ENCODE measurements around the gene BMP6. TPM values are rescaled to one million over a fixed set of nuclear protein-coding genes. Genes with fewer than 3 reads are reported as not detected.

The BMP6 gene
- total RNA-seq, 1 donor = 0.72 TPM

- H3K36me3 ChIP-seq (ENCODE audit: insufficient read depth, low read length) = peaks cover 34% of the 10 kb centered on the region
- TF ChIP-seq CTCF (IDR thresholded peaks at IDR 0.05; ENCODE audit: extremely low read depth, low read depth, low read length) = no peak
- H3K4me2 ChIP-seq (ENCODE audit: insufficient read depth, low read length) = no peak overlapping the region
- no peaks in the 10 kb centered on the region for H3K27me3 ChIP-seq (ENCODE audit: insufficient read depth, low read length)
- H2AFZ ChIP-seq (ENCODE audit: low read length) = no peak overlapping the region
- no peak overlapping the region for H3K4me3 ChIP-seq (ENCODE audit: insufficient read depth, low read length)
- no peak for DNase-seq (ENCODE audit: insufficient read length, low spot score, missing footprints)
- H4K20me1 ChIP-seq (ENCODE audit: insufficient read depth, low read length) = no peaks in the 10 kb centered on the region
- H3K9me3 ChIP-seq (ENCODE audit: low read depth, low read length) = no peaks in the 10 kb centered on the region
- H3K79me2 ChIP-seq (ENCODE audit: insufficient read depth, low read length) = no peaks in the 10 kb centered on the region
- no peaks in the 10 kb centered on the region for H3K4me1 ChIP-seq (ENCODE audit: insufficient read depth, low read length)
- H3K27ac ChIP-seq (ENCODE audit: low read depth, low read length) = no peak overlapping the region
Observed at GRCh38 chr6:7879043-7879442, 153.1 kb downstream of the BMP6 start.

- no peak for TF ChIP-seq CTCF (IDR thresholded peaks at IDR 0.05; ENCODE audit: extremely low read depth, low read depth, low read length)
- H3K27me3 ChIP-seq (ENCODE audit: insufficient read depth, low read length) = no peaks in the 10 kb centered on the region
- no peak overlapping the region for H3K27ac ChIP-seq (ENCODE audit: low read depth, low read length)
- H3K4me3 ChIP-seq (ENCODE audit: insufficient read depth, low read length) = no peak overlapping the region
- no peaks in the 10 kb centered on the region for H3K9me3 ChIP-seq (ENCODE audit: low read depth, low read length)
- H3K4me1 ChIP-seq (ENCODE audit: insufficient read depth, low read length) = no peaks in the 10 kb centered on the region
- H3K36me3 ChIP-seq (ENCODE audit: insufficient read depth, low read length) = peaks cover 40% of the 10 kb centered on the region
- H2AFZ ChIP-seq (ENCODE audit: low read length) = no peak overlapping the region
- no peaks in the 10 kb centered on the region for H4K20me1 ChIP-seq (ENCODE audit: insufficient read depth, low read length)
- H3K4me2 ChIP-seq (ENCODE audit: insufficient read depth, low read length) = no peak overlapping the region
- no peak for DNase-seq (ENCODE audit: insufficient read length, low spot score, missing footprints)
- no peaks in the 10 kb centered on the region for H3K79me2 ChIP-seq (ENCODE audit: insufficient read depth, low read length)
Observed at GRCh38 chr6:7879579-7879978, 153.7 kb downstream of the BMP6 start.

- Histone ChIP-seq H3K9me3 (ENCODE audit: low read depth, low read length) (no peaks in the 10 kb centered on the region), H3K36me3 (ENCODE audit: insufficient read depth, low read length) (peaks cover 46% of the 10 kb centered on the region), H3K4me1 (ENCODE audit: insufficient read depth, low read length) (no peaks in the 10 kb centered on the region), H3K27me3 (ENCODE audit: insufficient read depth, low read length) (no peaks in the 10 kb centered on the region), H3K79me2 (ENCODE audit: insufficient read depth, low read length) (no peaks in the 10 kb centered on the region), H3K27ac (ENCODE audit: low read depth, low read length) (no peak overlapping the region), H4K20me1 (ENCODE audit: insufficient read depth, low read length) (no peaks in the 10 kb centered on the region), H3K4me3 (ENCODE audit: insufficient read depth, low read length) (no peak overlapping the region), H2AFZ (ENCODE audit: low read length) (no peak overlapping the region), H3K4me2 (ENCODE audit: insufficient read depth, low read length) (no peak overlapping the region)
- TF ChIP-seq CTCF (IDR thresholded peaks at IDR 0.05; ENCODE audit: extremely low read depth, low read depth, low read length) = no peak
- DNase-seq (ENCODE audit: insufficient read length, low spot score, missing footprints) = no peak
Observed at GRCh38 chr6:7879980-7880717, 154.2 kb downstream of the BMP6 start.

GRCh38 chr6:7880718-7881107, 154.8 kb downstream of the BMP6 start:
- H3K4me1 ChIP-seq (ENCODE audit: insufficient read depth, low read length) = no peaks in the 10 kb centered on the region
- no peaks in the 10 kb centered on the region for H3K9me3 ChIP-seq (ENCODE audit: low read depth, low read length)
- DNase-seq (ENCODE audit: insufficient read length, low spot score, missing footprints) = no peak
- H4K20me1 ChIP-seq (ENCODE audit: insufficient read depth, low read length) = no peaks in the 10 kb centered on the region
- no peaks in the 10 kb centered on the region for H3K27me3 ChIP-seq (ENCODE audit: insufficient read depth, low read length)
- H3K27ac ChIP-seq (ENCODE audit: low read depth, low read length) = no peak overlapping the region
- H3K36me3 ChIP-seq (ENCODE audit: insufficient read depth, low read length) = peaks cover 51% of the 10 kb centered on the region
- no peaks in the 10 kb centered on the region for H3K79me2 ChIP-seq (ENCODE audit: insufficient read depth, low read length)
- no peak overlapping the region for H2AFZ ChIP-seq (ENCODE audit: low read length)
- TF ChIP-seq CTCF (IDR thresholded peaks at IDR 0.05; ENCODE audit: extremely low read depth, low read depth, low read length) = no peak
- H3K4me2 ChIP-seq (ENCODE audit: insufficient read depth, low read length) = no peak overlapping the region
- no peak overlapping the region for H3K4me3 ChIP-seq (ENCODE audit: insufficient read depth, low read length)

Measured in osteoblast (primary cell).